SW480 (cell line): ENCODE data around the gene INTS7.
"Not testable (repeated sequence)": the region's sequence is repeated elsewhere in the genome, so short reads cannot be mapped to it uniquely, and the experiment has no call there.

Experiments
- DNase-seq: peaks from one replicate; pipeline ENCODE4 v3.0.0-alpha.2; 2016; ENCODE audit warnings: low spot score

INTS7 gene

GRCh38 chr1:211932933-211933254, 102.5 kb downstream of the INTS7 start:
- DNase-seq = no peak

GRCh38 chr1:211932231-211932932, 103.0 kb downstream of the INTS7 start:
- no peak for DNase-seq

DNA sequence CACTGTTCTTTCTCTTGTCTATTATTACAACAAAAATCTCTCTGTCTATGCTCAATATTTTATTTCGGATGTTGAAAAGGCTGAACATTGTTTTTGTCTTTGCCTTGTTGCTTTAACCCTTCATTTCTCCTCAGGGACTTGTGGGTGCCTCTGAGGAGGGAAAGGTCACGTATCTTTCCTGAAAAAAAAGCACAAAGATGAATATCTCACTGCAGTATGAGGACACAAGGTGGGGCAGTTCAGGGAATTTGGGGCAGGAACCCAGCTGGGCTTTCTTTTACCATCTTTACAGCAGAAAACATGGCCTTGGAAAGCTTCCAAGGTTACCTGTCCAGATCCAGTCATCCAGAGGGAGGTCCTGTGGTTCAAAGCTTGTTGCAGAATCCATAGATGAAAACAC, 105.7 kb downstream of the INTS7 start:
- no peak for DNase-seq

GRCh38 chr1:211928993-211929637, 106.2 kb downstream of the INTS7 start:
- peak; percentile 50 for DNase-seq

- DNase-seq = no peak
Observed at GRCh38 chr1:211928290-211928801, 107.0 kb downstream of the INTS7 start.

GRCh38 chr1:211925016-211925415, 110.3 kb downstream of the INTS7 start:
- DNase-seq = peak; percentile 88

GRCh38 chr1:211924256-211924655, 111.1 kb downstream of the INTS7 start:
- DNase-seq = no peak

DNA sequence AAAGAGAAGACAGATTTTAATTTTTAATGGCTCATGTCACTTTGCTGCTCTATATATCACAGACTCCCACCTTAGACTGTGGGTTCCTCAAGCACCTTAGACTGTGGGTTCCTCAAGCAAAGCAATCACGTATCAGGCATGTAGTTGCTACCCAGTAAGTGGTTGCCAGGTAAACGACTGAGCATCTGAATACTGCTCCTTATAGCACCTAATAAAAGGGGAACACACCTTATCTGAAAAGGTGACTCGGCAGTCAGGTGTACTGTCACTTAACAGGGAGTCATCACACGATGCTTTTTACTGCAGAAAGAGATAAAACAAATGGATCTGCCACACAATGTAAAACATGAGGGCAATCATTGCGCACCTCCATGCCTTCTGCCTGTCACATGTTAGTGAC, 112.3 kb downstream of the INTS7 start:
- no peak for DNase-seq

DNA sequence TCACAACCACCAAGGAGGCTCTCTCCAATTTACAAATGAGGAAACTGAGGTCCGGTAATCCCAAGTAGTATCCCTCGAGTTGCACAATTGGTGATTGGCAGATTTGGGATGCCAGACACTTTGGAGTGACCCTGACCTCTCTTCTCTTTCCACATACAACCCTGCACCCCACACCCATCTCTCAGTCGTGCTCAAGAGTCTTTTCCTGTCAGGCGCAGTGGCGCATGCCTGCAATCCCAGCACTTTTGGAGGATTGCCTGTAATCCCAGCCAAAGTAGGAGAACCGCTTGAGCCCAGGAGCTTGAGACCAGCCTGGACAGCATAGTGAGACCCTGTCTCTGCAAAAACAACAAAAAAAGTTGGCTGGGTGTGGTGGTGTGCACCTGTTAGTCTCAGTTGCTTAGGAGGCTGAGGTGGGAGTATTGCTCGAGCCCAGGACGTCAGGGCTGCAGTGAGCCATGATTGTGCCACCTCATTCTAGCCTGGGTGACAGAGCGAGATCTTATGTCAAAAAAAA, 113.7 kb downstream of the INTS7 start:
- DNase-seq = no peak

GRCh38 chr1:211920602-211921226, 114.6 kb downstream of the INTS7 start:
- DNase-seq = no peak

GRCh38 chr1:211920141-211920572, 115.2 kb downstream of the INTS7 start:
- no peak for DNase-seq

- no peak for DNase-seq
Observed at GRCh38 chr1:211918843-211919414, 116.4 kb downstream of the INTS7 start.

DNA sequence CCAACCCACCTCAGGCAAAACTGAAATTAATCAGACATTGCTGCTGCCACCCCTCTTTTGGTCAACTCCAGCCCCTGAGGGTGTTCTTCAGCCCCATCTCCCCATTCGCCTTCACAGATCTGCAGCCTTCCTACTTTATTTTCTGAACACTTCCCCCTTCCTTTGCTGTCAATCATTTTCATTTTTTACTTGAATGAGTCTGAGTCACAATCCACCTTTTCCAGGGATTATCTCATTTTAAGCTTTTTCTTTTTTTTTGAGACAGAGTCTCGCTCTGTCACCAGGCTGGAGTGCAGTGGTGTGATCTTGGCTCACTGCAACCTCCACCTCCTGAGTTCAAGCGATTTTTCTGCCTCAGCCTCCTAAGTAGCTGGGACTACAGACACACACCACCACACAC, 118.9 kb downstream of the INTS7 start:
- DNase-seq = not testable (repeated sequence)

- DNase-seq = no peak
Observed at GRCh38 chr1:211915924-211916323, 119.4 kb downstream of the INTS7 start.

GRCh38 chr1:211912844-211913432, 122.4 kb downstream of the INTS7 start:
- no peak for DNase-seq

DNA sequence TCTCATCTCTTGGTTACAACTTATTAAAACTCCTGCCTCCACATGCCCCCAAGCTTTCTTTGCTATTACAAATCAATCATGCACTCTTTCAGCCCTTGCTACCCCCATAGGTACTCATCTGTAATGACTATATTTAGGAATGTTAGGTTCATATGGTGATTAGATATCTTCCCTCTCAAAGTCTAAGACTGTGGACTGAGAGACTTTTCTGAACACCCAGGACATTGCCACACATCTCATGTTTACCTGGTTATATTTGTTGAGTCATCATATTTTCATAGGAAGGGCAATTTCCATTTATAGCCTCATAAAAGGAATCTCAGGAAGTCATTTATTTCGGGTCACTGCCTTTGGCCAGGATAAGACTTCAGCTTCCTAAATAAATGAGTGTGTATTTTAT, 123.3 kb downstream of the INTS7 start:
- peak; percentile 76 for DNase-seq

DNA sequence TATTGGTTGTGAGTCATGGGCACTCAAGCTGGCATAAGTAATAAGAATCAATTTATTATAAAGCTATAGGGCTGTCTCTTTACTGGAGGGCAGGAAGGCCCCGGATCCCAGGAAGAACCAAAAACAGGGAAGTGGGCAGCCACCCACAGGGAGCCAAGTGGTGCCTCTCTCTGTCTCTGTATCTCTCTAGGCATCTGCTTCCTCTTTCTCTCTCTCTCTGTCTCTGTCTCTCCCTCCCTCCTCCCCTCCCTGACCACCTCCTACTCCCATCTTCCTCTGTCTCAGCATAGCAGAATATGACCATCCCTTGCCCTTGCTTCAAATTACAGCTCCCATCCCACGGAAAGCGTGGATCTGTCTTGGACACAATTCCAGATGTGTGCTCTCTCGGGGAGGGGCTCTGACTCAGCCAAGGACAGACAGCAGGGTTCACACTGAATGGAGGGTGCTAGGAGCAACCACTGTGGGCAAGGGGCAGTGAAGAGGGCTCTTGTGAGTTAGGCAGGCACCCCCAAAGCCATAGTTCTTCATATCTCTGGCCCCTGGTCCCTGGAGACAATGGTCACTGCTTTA, 124.4 kb downstream of the INTS7 start:
- no peak for DNase-seq

DNA sequence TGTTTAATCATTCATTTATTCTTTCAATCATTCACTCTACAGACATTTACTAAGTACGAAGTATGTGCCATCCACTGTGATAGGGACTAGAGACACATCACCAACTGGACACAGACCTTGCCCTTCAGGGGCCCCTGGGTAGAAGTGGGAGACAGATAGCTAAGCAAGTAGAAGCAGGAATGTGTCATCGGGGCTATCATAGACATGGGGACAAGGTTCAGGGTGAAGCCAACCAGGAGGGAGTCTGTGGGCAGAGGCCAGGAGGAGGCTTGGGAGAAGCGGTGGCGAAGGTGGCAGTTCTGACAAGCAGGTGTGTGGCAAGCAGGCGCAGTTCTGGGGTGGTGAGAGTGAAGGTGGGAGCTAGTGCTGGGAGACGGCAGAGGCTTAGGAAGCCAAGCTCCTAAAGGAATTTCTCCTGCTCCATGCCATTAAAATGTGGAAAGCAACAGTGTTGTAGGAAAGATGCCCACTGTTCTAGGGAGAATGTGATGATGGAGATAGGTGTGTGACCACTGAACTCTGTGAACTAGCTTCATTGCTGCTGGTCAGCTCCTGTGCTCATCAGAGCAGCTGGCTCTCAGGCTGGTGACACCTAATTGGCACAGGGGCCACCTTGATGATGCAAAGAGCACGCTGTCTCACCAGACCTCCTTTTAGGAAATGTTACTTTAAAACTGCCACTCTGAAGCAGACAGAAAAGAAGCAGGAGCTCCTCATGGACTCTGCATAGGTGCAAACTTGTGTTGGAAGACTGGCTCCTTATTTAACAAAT, 125.1 kb downstream of the INTS7 start:
- DNase-seq = no peak

DNA sequence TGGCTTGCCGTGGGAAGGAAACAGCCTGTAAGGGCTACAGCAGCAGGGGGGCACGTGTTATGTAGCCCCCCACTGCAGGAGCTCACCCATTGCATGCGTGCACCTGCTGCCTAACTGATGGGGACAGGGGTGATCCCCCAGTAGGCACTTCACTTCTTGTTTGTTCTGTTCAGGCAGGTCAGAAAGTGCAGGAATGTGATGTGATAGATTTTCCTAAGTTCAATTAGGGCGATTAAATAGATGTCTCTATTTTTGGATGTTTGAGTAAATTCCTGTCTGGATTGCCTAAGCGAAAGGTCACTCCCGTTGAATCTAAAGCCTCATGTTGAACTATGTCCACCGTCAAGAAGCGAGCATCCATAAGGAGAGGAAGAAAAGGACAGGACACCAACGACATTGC, 126.0 kb downstream of the INTS7 start:
- DNase-seq = no peak

- DNase-seq = no peak
Observed at GRCh38 chr1:211908951-211909350, 126.4 kb downstream of the INTS7 start.

GRCh38 chr1:211908453-211908852, 126.9 kb downstream of the INTS7 start:
- DNase-seq = no peak
